WI38 (cell line): Measurements from ENCODE around the gene RHOH.

Source experiments
- H3K4me3 ChIP-seq: 2 replicates; pipeline ENCODE4 v1.5.1; 2011; ENCODE audit warnings: low read depth, mild to moderate bottlenecking, control low read depth, low read length
- CTCF ChIP-seq: IDR thresholded peaks from 2 replicates; pipeline ENCODE4 v1.5.1; 2012; ENCODE audit warnings: low read depth, mild to moderate bottlenecking, control low read depth, low read length

RHOH gene

GRCh38 chr4:40214661-40215418 is 18.0 kb downstream of the RHOH start:
- H3K4me3 ChIP-seq: no peak overlapping the region
- TF ChIP-seq CTCF: no peak

- no peak for TF ChIP-seq CTCF
Measured at GRCh38 chr4:40216622-40217366, 20.0 kb downstream of the RHOH start.

GRCh38 chr4:40221744-40222143 is 24.9 kb downstream of the RHOH start:
- H3K4me3 ChIP-seq: no peak overlapping the region
- no peak for TF ChIP-seq CTCF

More at GRCh38 chr4:40216622-40217366, 20.0 kb downstream of the RHOH start:
- H3K4me3 ChIP-seq: no peak overlapping the region

GRCh38 chr4:40223343-40223742 is 26.5 kb downstream of the RHOH start:
- H3K4me3 ChIP-seq: no peak overlapping the region
- TF ChIP-seq CTCF: no peak

DNA sequence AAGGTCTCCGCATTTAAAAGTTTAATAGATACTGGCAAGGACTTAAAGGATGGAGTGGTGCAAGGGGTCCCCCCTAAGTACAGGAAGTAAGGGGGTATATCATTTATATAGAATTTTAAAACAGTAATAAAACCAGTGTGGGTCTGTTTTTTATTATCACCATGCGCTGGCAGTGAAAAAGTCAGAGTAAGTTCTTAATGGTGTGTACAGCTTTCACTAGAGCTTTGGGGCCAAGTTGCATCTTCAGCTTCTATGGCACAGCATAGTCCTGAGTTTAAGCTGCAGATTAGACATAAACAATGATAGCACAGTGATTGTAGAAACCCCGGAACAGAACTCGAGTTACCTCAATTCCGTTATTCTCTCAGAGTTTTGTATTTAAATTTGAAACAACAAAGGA is 27.6 kb downstream of the RHOH start:
- TF ChIP-seq CTCF: no peak
- H3K4me3 ChIP-seq: no peak overlapping the region

DNA sequence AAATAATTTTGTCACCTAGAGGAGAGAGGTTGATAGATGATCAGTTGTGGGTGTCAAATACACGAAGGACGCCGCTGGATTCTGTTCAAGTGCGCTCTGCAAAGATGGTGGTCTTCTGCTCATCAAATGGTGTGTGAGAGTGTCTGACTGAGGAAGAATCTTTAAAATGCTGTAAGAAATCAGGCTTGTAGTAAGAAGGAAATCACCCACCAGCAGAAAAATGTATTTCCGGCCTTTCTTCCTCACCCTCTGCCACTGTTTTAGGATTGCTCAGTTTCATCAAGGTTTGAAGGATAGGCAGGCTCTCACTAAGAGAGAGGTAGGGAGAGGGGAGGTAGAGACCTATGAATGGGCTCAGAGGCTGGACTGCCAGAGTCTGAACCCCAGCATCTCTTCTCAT is 28.7 kb downstream of the RHOH start:
- H3K4me3 ChIP-seq: no peak overlapping the region
- no peak for TF ChIP-seq CTCF

- no peak overlapping the region for H3K4me3 ChIP-seq
- no peak for TF ChIP-seq CTCF
Measured at GRCh38 chr4:40227284-40227683, 30.5 kb downstream of the RHOH start.
